Measurements from ENCODE around the gene PPP2R5D.

The PPP2R5D gene

GRCh38 chr6:43060034-43060754 lies 75.8 kb downstream of the PPP2R5D start:
- DNase-seq = no peak

GRCh38 chr6:43060755-43061633 lies 76.6 kb downstream of the PPP2R5D start:
- no peak for DNase-seq

- no peak for DNase-seq
These were observed 77.5 kb downstream of the PPP2R5D start for GRCh38 chr6:43061861-43062260.

Measured in inflammatory macrophage (primary cell).